CD4-positive, alpha-beta T cell treated with Interleukin-17A for 1 hour (primary cell): Measurements from ENCODE around the gene ZFPM1.

Experiments used
- DNase-seq: peaks from one replicate; pipeline ENCODE4 v3.0.0-alpha.2; 2020

The ZFPM1 gene

GRCh38 chr16:88418869-88419268, 34.2 kb upstream of the ZFPM1 start:
- DNase-seq = no peak

GRCh38 chr16:88419790-88420189, 33.3 kb upstream of the ZFPM1 start:
- no peak for DNase-seq

GRCh38 chr16:88420496-88420895, 32.6 kb upstream of the ZFPM1 start:
- DNase-seq = no peak

- no peak for DNase-seq
Observed at GRCh38 chr16:88421301-88421700, 31.8 kb upstream of the ZFPM1 start.

GRCh38 chr16:88421871-88422433, 31.1 kb upstream of the ZFPM1 start:
- no peak for DNase-seq

- DNase-seq = no peak
Observed at GRCh38 chr16:88422733-88423447, 30.2 kb upstream of the ZFPM1 start.

- no peak for DNase-seq
Observed at GRCh38 chr16:88423448-88423850, 29.6 kb upstream of the ZFPM1 start.

GRCh38 chr16:88424587-88425235, 28.4 kb upstream of the ZFPM1 start:
- no peak for DNase-seq

- no peak for DNase-seq
Observed at GRCh38 chr16:88426018-88426417, 27.1 kb upstream of the ZFPM1 start.

- no peak for DNase-seq
Observed at GRCh38 chr16:88427376-88427775, 25.7 kb upstream of the ZFPM1 start.

GRCh38 chr16:88428156-88428555, 24.9 kb upstream of the ZFPM1 start:
- no peak for DNase-seq

GRCh38 chr16:88428616-88429386, 24.3 kb upstream of the ZFPM1 start:
- no peak for DNase-seq

GRCh38 chr16:88429387-88430184, 23.5 kb upstream of the ZFPM1 start:
- DNase-seq = no peak

- DNase-seq = no peak
Observed at GRCh38 chr16:88430185-88430523, 22.9 kb upstream of the ZFPM1 start.

- DNase-seq = peak; percentile 33
Observed at GRCh38 chr16:88430524-88431446, 22.3 kb upstream of the ZFPM1 start.

- DNase-seq = no peak
Observed at GRCh38 chr16:88431651-88432050, 21.4 kb upstream of the ZFPM1 start.

GRCh38 chr16:88432174-88432573, 20.9 kb upstream of the ZFPM1 start:
- no peak for DNase-seq

- DNase-seq = no peak
Observed at GRCh38 chr16:88432753-88433152, 20.3 kb upstream of the ZFPM1 start.

- DNase-seq = no peak
Observed at GRCh38 chr16:88433632-88434352, 19.3 kb upstream of the ZFPM1 start.

GRCh38 chr16:88434353-88434690, 18.8 kb upstream of the ZFPM1 start:
- DNase-seq = no peak

GRCh38 chr16:88434746-88435145, 18.3 kb upstream of the ZFPM1 start:
- DNase-seq = no peak
